Suppressor macrophage treated with lipopolysaccharide for 1 hour (primary cell): Measurements from ENCODE around the gene TSPAN8.
"Not testable (repeated sequence)": the region's sequence is repeated elsewhere in the genome, so short reads cannot be mapped to it uniquely, and the experiment has no call there.

Source experiments
- DNase-seq, 3 donors: peaks; one replicate each; pipeline ENCODE4 v3.0.0-alpha.2; 2020 to 2022

The TSPAN8 gene

GRCh38 chr12:71124835-71125460 is 32.9 kb downstream of the TSPAN8 start:
- no peak for DNase-seq

- not testable (repeated sequence) for DNase-seq
Observed at GRCh38 chr12:71113148-71113547, 44.7 kb downstream of the TSPAN8 start.

- no peak for DNase-seq
Observed at GRCh38 chr12:71109834-71110233, 48.0 kb downstream of the TSPAN8 start.

- no peak for DNase-seq
Observed at GRCh38 chr12:71108355-71108754, 49.4 kb downstream of the TSPAN8 start.

GRCh38 chr12:71107936-71108335 is 49.9 kb downstream of the TSPAN8 start:
- no peak for DNase-seq

- DNase-seq = no peak
Observed at GRCh38 chr12:71105956-71106355, 51.8 kb downstream of the TSPAN8 start.

- no peak for DNase-seq
Observed at GRCh38 chr12:71092290-71092689, 65.5 kb downstream of the TSPAN8 start.

GRCh38 chr12:71090971-71091370 is 66.8 kb downstream of the TSPAN8 start:
- no peak for DNase-seq

GRCh38 chr12:71085575-71085974 is 72.2 kb downstream of the TSPAN8 start:
- no peak for DNase-seq

GRCh38 chr12:71075743-71076142 is 82.1 kb downstream of the TSPAN8 start:
- DNase-seq = no peak
